Activated B cell treated with CpG ODN at 0.5 μM for 24 hours (primary cell): ENCODE measurements around the gene CLCC1. TPM values are rescaled to one million over a fixed set of nuclear protein-coding genes. Genes with fewer than 3 reads are reported as not detected.

Experiments used
- ATAC-seq: fragments of 200-7000 bp; cut with Tn5 transposase; one replicate; pipeline ENCODE4 v1.10.0; 2021; ENCODE audit warnings: low read depth, mild to moderate bottlenecking, moderate library complexity
- CTCF ChIA-PET: fragments of 350-600 bp; sonication (Branson Sonifier 250); formaldehyde crosslinking; loops from one replicate; lab custom pipeline; 2021; ENCODE audit warnings: antibody characterized with exemption; lab: Charles Lee
- POLR2A ChIA-PET: fragments of 350-600 bp; sonication (Branson Sonifier 250); formaldehyde crosslinking; loops from one replicate; lab custom pipeline; 2021; ENCODE audit warnings: antibody characterized with exemption; lab: Charles Lee
- DNase-seq: peaks from one replicate; pipeline ENCODE4 v3.0.0; 2022
- H3K27ac Mint-ChIP-seq: one replicate; pipeline ENCODE4 v1.8.0; 2020; ENCODE audit warnings: mixed read lengths
- H3K27me3 Mint-ChIP-seq: one replicate; pipeline ENCODE4 v1.8.0; 2021; ENCODE audit warnings: mixed read lengths
- H3K36me3 Mint-ChIP-seq: one replicate; pipeline ENCODE4 v1.8.0; 2021; ENCODE audit warnings: low read depth, mixed read lengths
- H3K4me1 Mint-ChIP-seq: one replicate; pipeline ENCODE4 v1.8.0; 2021; ENCODE audit warnings: mixed read lengths
- H3K4me3 Mint-ChIP-seq: one replicate; pipeline ENCODE4 v1.8.0; 2020; ENCODE audit warnings: mild to moderate bottlenecking, mixed read lengths
- H3K9me3 Mint-ChIP-seq: one replicate; pipeline ENCODE4 v1.8.0; 2020; ENCODE audit warnings: mixed read lengths
- CTCF ChIP-seq: fragments of 200-600 bp; IDR thresholded peaks from one replicate; pipeline ENCODE4 v1.8.0; 2022; ENCODE audit warnings: antibody characterized with exemption, mild to moderate bottlenecking
- intact Hi-C: fragments of 100-400 bp; cut with micrococcal nuclease; formaldehyde crosslinking; loops from one replicate; pipeline ENCODE4 v1.15.1; 2024
- total RNA-seq: library from RNA; stranded (reverse); gene quantifications from 2 replicates; pipeline ENCODE4 v1.2.3, GENCODE V29; 2022

Gene CLCC1
- total RNA-seq, 1 donor from 2014 or later = 28.3 TPM

GRCh38 chr1:108972951-108973350 is 9.7 kb upstream of the CLCC1 start:
- intact Hi-C loops = no loop called here
- TF ChIP-seq CTCF = no peak
- ChIA-PET POLR2A (interaction anchor here (0.6 kb wide), 1 partner anchor 70 kb away, joined by 3 read pairs; no protein-coding TSS in a partner anchor), CTCF (no interaction called here)
- Mint-ChIP-seq H3K4me3 (no peak overlapping the region), H3K27ac (no peak overlapping the region), H3K9me3 (no peaks in the 10 kb centered on the region), H3K27me3 (no peaks in the 10 kb centered on the region), H3K36me3 (peaks cover 47% of the 10 kb centered on the region), H3K4me1 (no peaks in the 10 kb centered on the region)
- ATAC-seq (no peak), DNase-seq (no peak)

GRCh38 chr1:108969346-108969745 is 6.1 kb upstream of the CLCC1 start:
- no peak overlapping the region for H3K4me3 Mint-ChIP-seq
- no peak overlapping the region for H3K27ac Mint-ChIP-seq
- POLR2A ChIA-PET = no interaction called here
- DNase-seq = no peak
- TF ChIP-seq CTCF = no peak
- no peaks in the 10 kb centered on the region for H3K9me3 Mint-ChIP-seq
- no peak for ATAC-seq
- no peaks in the 10 kb centered on the region for H3K27me3 Mint-ChIP-seq
- intact Hi-C loops = no loop called here
- no peaks in the 10 kb centered on the region for H3K4me1 Mint-ChIP-seq
- CTCF ChIA-PET = no interaction called here
- H3K36me3 Mint-ChIP-seq = peaks cover 27% of the 10 kb centered on the region

- Mint-ChIP-seq H3K4me1 (peaks cover 35% of the 10 kb centered on the region), H3K27me3 (no peaks in the 10 kb centered on the region), H3K4me3 (peak overlapping the region; percentile 88), H3K36me3 (peaks cover 16% of the 10 kb centered on the region), H3K27ac (peak overlapping the region; percentile 91), H3K9me3 (no peaks in the 10 kb centered on the region)
- ChIA-PET POLR2A (interaction anchor here (0.7 to 3.1 kb wide), 11 partner anchors 15 to 762 kb away, joined by 3 to 40 read pairs (median 6); partner anchors contain the start of genes GNAI3, PRPF38B, SARS1 and SLC25A24), CTCF (interaction anchor here (1.0 kb wide), 1 partner anchor 138 kb away, joined by 4 read pairs; no protein-coding TSS in a partner anchor)
- ATAC-seq = no peak
- TF ChIP-seq CTCF = no peak
- intact Hi-C loops = loop anchor here (1.0 to 5.0 kb wide), 11 partner anchors 80 to 1375 kb away; partner anchors contain the start of genes GPSM2, HENMT1, PRPF38B and PSMA5
- DNase-seq = peak; percentile 19
These were observed 618 bp downstream of the CLCC1 start for GRCh38 chr1:108962681-108963051.

GRCh38 chr1:108961752-108962486 is 1.4 kb downstream of the CLCC1 start:
- POLR2A ChIA-PET = interaction anchor here (1.4 to 3.1 kb wide), 3 partner anchors 80 to 761 kb away, joined by 4 to 40 read pairs (median 6); partner anchors contain the start of genes SLC25A24 and WDR47
- intact Hi-C loops = loop anchor here (2.0 to 5.0 kb wide), 5 partner anchors 85 to 1375 kb away; partner anchors contain the start of genes GPSM2, PRPF38B, PSMA5 and RBM15

More at GRCh38 chr1:108961752-108962486, 1.4 kb downstream of the CLCC1 start:
- CTCF ChIA-PET = no interaction called here
- DNase-seq (no peak), ATAC-seq (no peak)
- peak overlapping the region; percentile 91 for H3K27ac Mint-ChIP-seq
- H3K4me1 Mint-ChIP-seq = peaks cover 35% of the 10 kb centered on the region
- H3K9me3 Mint-ChIP-seq = no peaks in the 10 kb centered on the region
- peak overlapping the region; percentile 88 for H3K4me3 Mint-ChIP-seq
- H3K36me3 Mint-ChIP-seq = peaks cover 19% of the 10 kb centered on the region
- H3K27me3 Mint-ChIP-seq = no peaks in the 10 kb centered on the region
- TF ChIP-seq CTCF = no peak
